CD4-positive, alpha-beta T cell (primary cell): ENCODE data around the gene CNOT10. TPM values are rescaled to one million over a fixed set of nuclear protein-coding genes. Genes with fewer than 3 reads are reported as not detected.

Experiments
- ATAC-seq: fragments of 200-7000 bp; cut with Tn5 transposase; one replicate; pipeline ENCODE4 v1.10.0; 2022; ENCODE audit warnings: mild to moderate bottlenecking; ENCODE audit not compliant: poor library complexity
- CTCF ChIA-PET: fragments of 350-600 bp; sonication (Branson Sonifier 250); formaldehyde crosslinking; loops from one replicate; lab custom pipeline; 2021; ENCODE audit warnings: antibody characterized with exemption, inconsistent platforms; lab: Charles Lee
- POLR2A ChIA-PET: fragments of 350-600 bp; sonication (Branson Sonifier 250); formaldehyde crosslinking; loops from one replicate; lab custom pipeline; 2021; ENCODE audit warnings: antibody characterized with exemption, inconsistent platforms; lab: Charles Lee
- DNase-seq, 14 experiments: peaks; one replicate each; pipeline ENCODE4 v3.0.0-alpha.2; 2013 to 2020; ENCODE audit warnings: mixed read lengths in 2 of 14
- H3K27ac ChIP-seq, 2 donors: one replicate each; pipeline versions ENCODE4 v1.5.1 to v1.7.0; 2013; ENCODE audit warnings: low read length in 2 of 2, low read depth in 1 of 2, mild to moderate bottlenecking in 1 of 2
- H3K27me3 ChIP-seq, 2 experiments: 1 replicate in 1 of 2; 2 replicates in 1 of 2; pipeline versions ENCODE4 v1.6.1 to v1.7.0; 2013; ENCODE audit warnings: low read length in 2 of 2, control low read depth in 1 of 2, mild to moderate bottlenecking in 1 of 2, moderate library complexity in 1 of 2; ENCODE audit not compliant: insufficient read depth in 2 of 2, control insufficient read depth in 1 of 2
- H3K36me3 ChIP-seq: one replicate; pipeline ENCODE4 v1.6.1; 2013; ENCODE audit warnings: low read length, control low read depth; ENCODE audit not compliant: insufficient read depth
- H3K4me1 ChIP-seq: one replicate; pipeline ENCODE4 v1.6.1; 2013; ENCODE audit warnings: low read length, control low read depth; ENCODE audit not compliant: insufficient read depth
- H3K4me3 ChIP-seq: one replicate; pipeline ENCODE4 v1.5.1; 2013; ENCODE audit warnings: mild to moderate bottlenecking, low read length, moderate library complexity
- H3K9me3 ChIP-seq, 2 experiments: 1 replicate in 1 of 2; 2 replicates in 1 of 2; pipeline versions ENCODE4 v1.6.1 to v1.7.0; 2013; ENCODE audit warnings: low read length in 2 of 2, mild to moderate bottlenecking in 2 of 2, control low read depth in 1 of 2, moderate library complexity in 1 of 2; ENCODE audit not compliant: control insufficient read depth in 1 of 2, insufficient read depth in 1 of 2
- H3K27ac Mint-ChIP-seq: one replicate; pipeline ENCODE4 v1.8.0; 2020; ENCODE audit warnings: mixed read lengths
- H3K27me3 Mint-ChIP-seq: one replicate; pipeline ENCODE4 v1.8.0; 2021; ENCODE audit warnings: mixed read lengths
- H3K36me3 Mint-ChIP-seq: one replicate; pipeline ENCODE4 v1.8.0; 2021; ENCODE audit warnings: low read depth, mixed read lengths
- H3K4me1 Mint-ChIP-seq: one replicate; pipeline ENCODE4 v1.8.0; 2021; ENCODE audit warnings: low read depth, mixed read lengths
- H3K4me3 Mint-ChIP-seq: one replicate; pipeline ENCODE4 v1.8.0; 2020; ENCODE audit warnings: mild to moderate bottlenecking, mixed read lengths
- H3K9me3 Mint-ChIP-seq: one replicate; pipeline ENCODE4 v1.8.0; 2020; ENCODE audit warnings: mixed read lengths
- CTCF ChIP-seq: fragments of 200-600 bp; IDR thresholded peaks from one replicate; pipeline ENCODE4 v1.8.0; 2022; ENCODE audit warnings: antibody characterized with exemption, mild to moderate bottlenecking
- intact Hi-C, 2 experiments: fragments of 100-400 bp; cut with DNase I in 1 of 2; cut with micrococcal nuclease in 1 of 2; formaldehyde crosslinking; loops; one replicate each; pipeline versions ENCODE4 v1.15.1 to v1.9.0; 2023 to 2025; cut with DNase I, micrococcal nuclease
- polyA plus RNA-seq, 2 donors: library from polyadenylated mRNA; unstranded; fragments of 120-200 nt; gene quantifications; one replicate each; pipeline ENCODE4 v1.2.1, GENCODE V29; 2013
- total RNA-seq, 174 experiments: library from RNA in 2 of 174; stranded (reverse) in 2 of 174; gene quantifications; one replicate each; pipeline ENCODE4 v1.2.3 and lab custom pipeline; 2021 to 2026

CNOT10 gene
- total RNA-seq (10 to 100 TPM; 31.3 to 42.0 TPM), total RNA-seq (lab: John Stamatoyannopoulos, UW) (37.0 to 88.5 (median 52.6) reads per million in 172 experiments)
- polyA plus RNA-seq (2013, experiment 1 of 2): 29.0 TPM
- polyA plus RNA-seq (2013, experiment 2 of 2): 31.9 TPM

- Mint-ChIP-seq H3K4me3 (peak within 1 kb of the TSS; percentile 87), H3K36me3 (peaks cover 28% of the 10 kb centered on the region), H3K4me1 (peaks cover 41% of the 10 kb centered on the region), H3K9me3 (no peaks in the 10 kb centered on the region), H3K27ac (peak within 1 kb of the TSS; percentile 97), H3K27me3 (no peaks in the 10 kb centered on the region)
- Histone ChIP-seq H3K36me3 (peaks cover 3% of the 10 kb centered on the region), H3K27ac (peak within 1 kb of the TSS; percentile 74 to 82), H3K4me3 (peak within 1 kb of the TSS; percentile 92), H3K27me3 (no peaks in the 10 kb centered on the region), H3K9me3 (no peaks in the 10 kb centered on the region), H3K4me1 (peaks cover 15% of the 10 kb centered on the region)
- peak; percentile 87 for ATAC-seq
- peak; percentile 91 to 98 (median 94) for DNase-seq
- CTCF ChIA-PET: interaction anchor here (0.6 to 2.0 kb wide), 4 partner anchors 21 to 155 kb away, joined by 3 to 4 read pairs (median 3); no protein-coding TSS in a partner anchor
- POLR2A ChIA-PET: interaction anchor here (0.6 to 2.2 kb wide), 12 partner anchors 9 to 1223 kb away, joined by 3 to 9 read pairs (median 3); partner anchors contain the start of gene UBP1
- intact Hi-C loops: loop anchor here in 1 of 2 experiments (5.0 to 10.0 kb wide), 6 partner anchors 178 to 1150 kb away; partner anchors contain the start of genes CMTM8, GLB1, GPD1L and STT3B
- no peak for TF ChIP-seq CTCF
These were observed at the start of gene CNOT10 for GRCh38 chr3:32684800-32685542. Gene CNOT10, plus strand, starts transcription at chr3:32685188. Its CDS starts 273 bp downstream, at chr3:32685461.

GRCh38 chr3:32640939-32641338, 44.0 kb upstream of the CNOT10 start:
- H3K36me3 ChIP-seq: no peaks in the 10 kb centered on the region
- TF ChIP-seq CTCF: no peak
- H3K27me3 ChIP-seq: peaks cover 3 to 7% of the 10 kb centered on the region in 2 experiments
- Mint-ChIP-seq H3K9me3 (no peaks in the 10 kb centered on the region), H3K27me3 (peaks cover 12% of the 10 kb centered on the region), H3K4me3 (no peak overlapping the region), H3K27ac (no peak overlapping the region), H3K4me1 (no peaks in the 10 kb centered on the region), H3K36me3 (no peaks in the 10 kb centered on the region)
- CTCF ChIA-PET: no interaction called here
- ATAC-seq (no peak), DNase-seq (no peak)
- no peak overlapping the region for H3K4me3 ChIP-seq
- H3K9me3 ChIP-seq: no peaks in the 10 kb centered on the region
- POLR2A ChIA-PET: no interaction called here
- H3K4me1 ChIP-seq: no peaks in the 10 kb centered on the region
- intact Hi-C loops: no loop called here
- H3K27ac ChIP-seq: no peak overlapping the region

GRCh38 chr3:32641356-32641755, 43.6 kb upstream of the CNOT10 start:
- Histone ChIP-seq H3K9me3 (no peaks in the 10 kb centered on the region), H3K27me3 (peaks cover 3 to 7% of the 10 kb centered on the region in 2 experiments), H3K36me3 (no peaks in the 10 kb centered on the region), H3K4me3 (no peak overlapping the region), H3K4me1 (no peaks in the 10 kb centered on the region), H3K27ac (no peak overlapping the region)
- CTCF ChIA-PET: no interaction called here
- no peaks in the 10 kb centered on the region for H3K36me3 Mint-ChIP-seq
- intact Hi-C loops: no loop called here
- no peak for ATAC-seq
- no peaks in the 10 kb centered on the region for H3K4me1 Mint-ChIP-seq
- no peak overlapping the region for H3K27ac Mint-ChIP-seq
- no peak for DNase-seq
- peaks cover 12% of the 10 kb centered on the region for H3K27me3 Mint-ChIP-seq
- TF ChIP-seq CTCF: no peak
- no peaks in the 10 kb centered on the region for H3K9me3 Mint-ChIP-seq
- no peak overlapping the region for H3K4me3 Mint-ChIP-seq
- POLR2A ChIA-PET: no interaction called here
